ENCODE measurements around the gene PARD6G. TPM values are rescaled to one million over a fixed set of nuclear protein-coding genes. Genes with fewer than 3 reads are reported as not detected.

The PARD6G gene
- total RNA-seq, 6 experiments from 2014 or later, result 0.34 to 0.66 (median 0.50) TPM

DNA sequence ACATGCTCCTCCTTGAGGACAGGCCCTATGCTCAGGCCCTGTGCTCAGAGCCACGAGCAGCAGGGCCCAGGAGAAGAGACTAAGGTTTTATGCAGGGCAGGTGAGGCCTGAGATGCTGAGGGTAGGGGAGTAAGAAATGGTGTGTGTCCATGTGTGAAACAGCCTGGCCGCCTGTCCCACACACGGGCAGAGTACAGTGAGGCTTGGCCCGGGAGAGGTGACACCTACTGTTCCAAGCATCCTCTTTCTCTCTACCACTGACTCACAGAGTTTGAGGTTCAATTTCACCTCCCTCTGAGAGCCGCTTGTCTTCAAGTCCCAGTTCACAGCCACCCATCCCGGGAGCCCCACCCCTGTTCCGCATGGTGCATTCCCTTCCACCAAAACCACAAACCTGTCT lies 84.1 kb downstream of the PARD6G start:
- Mint-ChIP-seq H3K9me3 (peaks cover 19% of the 10 kb centered on the region), H3K4me3 (no peak overlapping the region), H3K27ac (no peak overlapping the region), H3K36me3 (ENCODE audit: low read depth) (peaks cover 37% of the 10 kb centered on the region), H3K4me1 (ENCODE audit: low read depth) (peaks cover 1% of the 10 kb centered on the region), H3K27me3 (ENCODE audit: insufficient read depth) (peaks cover 2% of the 10 kb centered on the region; the same call in 1 of the 2 replicates)
- TF ChIP-seq, protein P1, sequence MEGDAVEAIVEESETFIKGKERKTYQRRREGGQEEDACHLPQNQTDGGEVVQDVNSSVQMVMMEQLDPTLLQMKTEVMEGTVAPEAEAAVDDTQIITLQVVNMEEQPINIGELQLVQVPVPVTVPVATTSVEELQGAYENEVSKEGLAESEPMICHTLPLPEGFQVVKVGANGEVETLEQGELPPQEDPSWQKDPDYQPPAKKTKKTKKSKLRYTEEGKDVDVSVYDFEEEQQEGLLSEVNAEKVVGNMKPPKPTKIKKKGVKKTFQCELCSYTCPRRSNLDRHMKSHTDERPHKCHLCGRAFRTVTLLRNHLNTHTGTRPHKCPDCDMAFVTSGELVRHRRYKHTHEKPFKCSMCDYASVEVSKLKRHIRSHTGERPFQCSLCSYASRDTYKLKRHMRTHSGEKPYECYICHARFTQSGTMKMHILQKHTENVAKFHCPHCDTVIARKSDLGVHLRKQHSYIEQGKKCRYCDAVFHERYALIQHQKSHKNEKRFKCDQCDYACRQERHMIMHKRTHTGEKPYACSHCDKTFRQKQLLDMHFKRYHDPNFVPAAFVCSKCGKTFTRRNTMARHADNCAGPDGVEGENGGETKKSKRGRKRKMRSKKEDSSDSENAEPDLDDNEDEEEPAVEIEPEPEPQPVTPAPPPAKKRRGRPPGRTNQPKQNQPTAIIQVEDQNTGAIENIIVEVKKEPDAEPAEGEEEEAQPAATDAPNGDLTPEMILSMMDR (IDR thresholded peaks at IDR 0.05), result no peak
- DNase-seq, result no peak

DNA sequence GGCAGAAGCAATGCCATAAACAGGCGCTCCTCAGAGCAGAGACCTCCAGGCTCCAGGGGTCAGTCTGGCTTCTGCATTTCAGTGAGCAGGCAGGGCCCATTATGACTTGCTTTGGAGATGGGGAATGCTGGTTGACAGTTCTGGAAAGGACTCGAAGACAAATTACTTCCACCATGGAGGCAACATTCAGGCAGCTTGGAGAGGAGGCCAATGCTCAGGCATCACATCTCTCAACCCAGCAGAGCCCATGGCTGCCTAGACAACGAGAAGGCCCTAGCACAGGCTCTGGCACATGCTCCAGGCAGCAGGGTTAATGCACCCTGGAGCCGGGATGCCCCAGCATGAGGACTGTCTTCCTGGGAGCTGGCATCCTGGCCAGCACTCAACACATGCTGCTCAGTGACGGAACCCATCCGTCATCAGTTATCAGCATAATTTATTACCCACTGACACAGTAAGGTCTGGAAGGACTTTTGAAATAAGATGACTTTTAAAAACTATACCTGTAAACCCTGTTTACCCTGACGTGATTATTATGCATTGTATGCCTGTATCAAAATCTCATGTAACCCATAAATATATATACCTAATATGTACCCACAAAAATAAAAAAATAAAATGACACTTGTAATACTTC lies 85.4 kb downstream of the PARD6G start:
- peaks cover 19% of the 10 kb centered on the region for H3K9me3 Mint-ChIP-seq
- no peak overlapping the region for H3K4me3 Mint-ChIP-seq
- H3K4me1 Mint-ChIP-seq (ENCODE audit: low read depth), result no peaks in the 10 kb centered on the region
- H3K27me3 Mint-ChIP-seq (ENCODE audit: insufficient read depth), result peaks cover 2% of the 10 kb centered on the region; the same call in 1 of the 2 replicates
- no peak for DNase-seq
- no peak overlapping the region for H3K27ac Mint-ChIP-seq
- TF ChIP-seq, protein P1 (IDR thresholded peaks at IDR 0.05), result no peak
- peaks cover 37% of the 10 kb centered on the region for H3K36me3 Mint-ChIP-seq (ENCODE audit: low read depth)

DNA sequence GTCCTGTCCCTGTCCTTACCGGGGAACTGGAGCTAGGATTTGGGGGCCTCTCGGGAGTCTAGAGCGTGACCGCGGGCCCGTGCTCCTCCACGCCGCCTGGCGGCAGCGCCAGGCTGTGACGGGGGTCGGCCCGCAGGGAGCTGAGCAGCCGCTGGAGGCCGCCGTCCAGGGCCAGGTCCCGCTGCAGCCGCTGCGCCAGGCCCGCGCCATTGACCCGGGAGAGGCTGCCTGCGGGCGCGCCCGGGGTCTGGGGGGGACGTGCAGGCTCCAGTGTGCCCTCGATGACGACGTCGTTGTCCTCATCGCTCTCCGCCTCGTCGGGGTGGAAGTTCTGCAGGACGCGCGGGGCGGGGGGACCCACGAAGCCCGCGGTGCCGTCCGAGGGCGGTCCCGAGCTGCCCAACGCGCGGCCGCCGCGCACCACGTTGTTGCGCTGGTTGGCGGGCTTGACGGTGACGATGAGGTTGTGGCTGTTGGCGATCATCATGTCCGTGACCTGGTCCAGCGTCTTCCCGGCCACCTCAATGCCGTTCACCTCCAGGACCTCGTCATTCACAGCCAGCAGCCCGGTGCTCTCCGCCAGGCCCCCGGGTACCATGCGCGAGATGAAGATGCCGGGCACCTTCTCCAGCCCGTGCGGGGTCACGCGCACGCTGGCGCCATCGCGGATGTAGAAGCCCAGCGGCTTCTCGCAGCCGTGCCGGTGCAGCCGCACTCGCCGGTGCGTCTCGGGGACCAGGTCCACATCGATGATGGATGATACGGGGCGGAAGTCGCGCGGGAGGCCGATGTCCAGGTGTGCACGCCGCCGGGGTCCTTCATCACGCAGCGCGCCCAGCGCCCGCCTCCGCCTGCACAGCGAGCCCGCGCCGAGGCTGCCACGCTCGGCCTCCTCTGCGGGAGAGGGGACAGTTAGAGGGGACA lies 87.3 kb downstream of the PARD6G start:
- Mint-ChIP-seq H3K4me3 (no peak overlapping the region), H3K4me1 (ENCODE audit: low read depth) (no peaks in the 10 kb centered on the region), H3K27ac (no peak overlapping the region), H3K27me3 (ENCODE audit: insufficient read depth) (no peaks in the 10 kb centered on the region), H3K36me3 (ENCODE audit: low read depth) (peaks cover 32% of the 10 kb centered on the region), H3K9me3 (peaks cover 15% of the 10 kb centered on the region)
- TF ChIP-seq, protein P1 (IDR thresholded peaks at IDR 0.05), result peak; percentile 77; the same call in 1 of the 2 replicates
- no peak for DNase-seq

DNA sequence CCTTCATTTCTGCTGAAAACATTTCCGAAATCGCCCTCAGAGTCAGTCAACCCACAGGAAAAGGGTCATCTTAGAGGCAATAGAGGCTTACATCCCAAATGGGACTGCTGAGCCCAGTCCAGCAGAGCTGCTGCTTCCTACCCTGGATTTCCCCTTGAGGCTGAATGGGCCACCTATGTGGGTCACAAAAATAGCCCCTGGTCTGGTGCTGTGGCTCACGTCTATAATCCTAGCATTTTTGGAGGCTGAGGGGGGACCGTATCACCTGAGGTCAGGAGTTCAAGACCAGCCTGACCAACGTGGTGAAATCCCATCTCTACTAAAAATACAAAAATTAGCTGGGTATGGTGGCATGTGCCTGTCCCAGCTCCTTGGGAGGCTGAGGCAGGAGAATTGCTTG lies 88.9 kb downstream of the PARD6G start:
- no peaks in the 10 kb centered on the region for H3K9me3 Mint-ChIP-seq
- H3K27me3 Mint-ChIP-seq (ENCODE audit: insufficient read depth), result no peaks in the 10 kb centered on the region
- no peak overlapping the region for H3K4me3 Mint-ChIP-seq
- TF ChIP-seq, protein P1 (IDR thresholded peaks at IDR 0.05), result no peak
- no peak for DNase-seq
- H3K4me1 Mint-ChIP-seq (ENCODE audit: low read depth), result no peaks in the 10 kb centered on the region
- H3K27ac Mint-ChIP-seq, result no peak overlapping the region
- H3K36me3 Mint-ChIP-seq (ENCODE audit: low read depth), result peaks cover 16% of the 10 kb centered on the region

DNA sequence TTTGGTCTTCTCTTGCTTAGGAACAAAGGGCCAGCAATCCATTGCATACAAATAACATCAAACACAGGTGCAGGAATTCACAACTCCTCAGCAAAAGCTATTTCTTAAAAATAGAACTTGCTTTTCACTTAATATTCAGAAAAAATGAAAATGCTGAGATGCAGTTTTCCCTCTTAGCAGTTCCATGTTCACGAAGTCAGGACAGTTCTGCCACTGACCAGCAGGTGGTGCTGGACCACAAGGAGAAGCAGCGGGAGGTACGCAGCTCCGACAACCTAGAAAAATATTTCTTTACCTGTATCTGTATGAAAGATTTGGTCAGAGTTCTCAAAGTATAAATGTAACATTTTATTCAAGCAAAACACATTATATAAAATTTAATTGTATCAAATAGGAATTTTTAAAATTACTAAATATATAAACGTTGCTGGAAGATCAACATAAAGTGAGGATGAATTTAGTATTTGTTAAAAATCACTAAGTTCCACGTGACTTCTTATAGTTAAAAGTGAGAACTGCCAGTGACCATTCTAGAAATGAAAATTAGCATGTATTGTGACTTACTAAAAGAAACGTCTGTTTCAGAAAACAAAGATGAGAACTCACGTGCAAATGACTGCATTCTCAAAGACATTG lies 89.5 kb downstream of the PARD6G start:
- no peaks in the 10 kb centered on the region for H3K4me1 Mint-ChIP-seq (ENCODE audit: low read depth)
- H3K27ac Mint-ChIP-seq, result no peak overlapping the region
- peaks cover 10% of the 10 kb centered on the region for H3K36me3 Mint-ChIP-seq (ENCODE audit: low read depth)
- TF ChIP-seq, protein P1 (IDR thresholded peaks at IDR 0.05), result peak; percentile 99
- peak; percentile 44 for DNase-seq
- no peaks in the 10 kb centered on the region for H3K27me3 Mint-ChIP-seq (ENCODE audit: insufficient read depth)
- no peaks in the 10 kb centered on the region for H3K9me3 Mint-ChIP-seq
- no peak overlapping the region for H3K4me3 Mint-ChIP-seq
